ENCODE data around the gene B4GALNT3. TPM values are rescaled to one million over a fixed set of nuclear protein-coding genes. Genes with fewer than 3 reads are reported as not detected.

B4GALNT3 gene
- total and polyA plus RNA-seq, 2 of the 13 experiments (the other 11 are each of a cell fraction or from before 2014, with no cell fraction given): 3.2 to 4.4 TPM

DNA sequence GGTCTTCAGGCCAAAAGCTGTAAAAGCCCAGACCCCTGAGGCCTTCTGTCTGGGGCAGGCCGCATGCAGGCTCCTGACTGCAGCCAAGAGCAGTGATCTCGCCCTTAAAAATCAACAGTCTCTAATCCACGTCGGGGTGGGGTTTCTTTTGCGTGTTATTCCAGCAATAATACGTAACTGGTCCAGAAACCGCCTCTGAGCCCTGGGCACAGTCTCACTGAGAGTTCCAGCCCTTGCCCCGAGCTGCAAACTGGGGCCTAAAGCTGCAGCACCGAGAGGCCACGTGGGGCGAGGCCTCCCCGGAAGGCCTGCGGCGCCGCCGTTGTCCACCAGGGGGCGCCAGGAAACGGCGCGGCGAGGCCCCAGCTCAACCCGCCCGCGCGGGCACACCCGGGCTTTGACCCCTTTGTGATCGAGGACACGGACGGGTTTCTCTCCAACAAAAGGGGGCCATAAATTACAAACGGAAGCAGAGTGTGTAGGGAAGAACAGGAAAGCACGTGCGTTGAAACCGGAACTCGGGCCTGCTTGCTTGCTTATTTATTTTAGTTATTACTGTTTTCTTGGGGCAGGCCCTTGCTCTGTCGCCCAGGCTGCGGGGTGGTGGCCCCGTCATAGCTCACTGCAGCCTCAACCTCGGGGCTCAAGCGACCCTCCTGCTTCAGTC is 116.3 kb downstream of the B4GALNT3 start (continued):
- TF ChIP-seq, protein P1, sequence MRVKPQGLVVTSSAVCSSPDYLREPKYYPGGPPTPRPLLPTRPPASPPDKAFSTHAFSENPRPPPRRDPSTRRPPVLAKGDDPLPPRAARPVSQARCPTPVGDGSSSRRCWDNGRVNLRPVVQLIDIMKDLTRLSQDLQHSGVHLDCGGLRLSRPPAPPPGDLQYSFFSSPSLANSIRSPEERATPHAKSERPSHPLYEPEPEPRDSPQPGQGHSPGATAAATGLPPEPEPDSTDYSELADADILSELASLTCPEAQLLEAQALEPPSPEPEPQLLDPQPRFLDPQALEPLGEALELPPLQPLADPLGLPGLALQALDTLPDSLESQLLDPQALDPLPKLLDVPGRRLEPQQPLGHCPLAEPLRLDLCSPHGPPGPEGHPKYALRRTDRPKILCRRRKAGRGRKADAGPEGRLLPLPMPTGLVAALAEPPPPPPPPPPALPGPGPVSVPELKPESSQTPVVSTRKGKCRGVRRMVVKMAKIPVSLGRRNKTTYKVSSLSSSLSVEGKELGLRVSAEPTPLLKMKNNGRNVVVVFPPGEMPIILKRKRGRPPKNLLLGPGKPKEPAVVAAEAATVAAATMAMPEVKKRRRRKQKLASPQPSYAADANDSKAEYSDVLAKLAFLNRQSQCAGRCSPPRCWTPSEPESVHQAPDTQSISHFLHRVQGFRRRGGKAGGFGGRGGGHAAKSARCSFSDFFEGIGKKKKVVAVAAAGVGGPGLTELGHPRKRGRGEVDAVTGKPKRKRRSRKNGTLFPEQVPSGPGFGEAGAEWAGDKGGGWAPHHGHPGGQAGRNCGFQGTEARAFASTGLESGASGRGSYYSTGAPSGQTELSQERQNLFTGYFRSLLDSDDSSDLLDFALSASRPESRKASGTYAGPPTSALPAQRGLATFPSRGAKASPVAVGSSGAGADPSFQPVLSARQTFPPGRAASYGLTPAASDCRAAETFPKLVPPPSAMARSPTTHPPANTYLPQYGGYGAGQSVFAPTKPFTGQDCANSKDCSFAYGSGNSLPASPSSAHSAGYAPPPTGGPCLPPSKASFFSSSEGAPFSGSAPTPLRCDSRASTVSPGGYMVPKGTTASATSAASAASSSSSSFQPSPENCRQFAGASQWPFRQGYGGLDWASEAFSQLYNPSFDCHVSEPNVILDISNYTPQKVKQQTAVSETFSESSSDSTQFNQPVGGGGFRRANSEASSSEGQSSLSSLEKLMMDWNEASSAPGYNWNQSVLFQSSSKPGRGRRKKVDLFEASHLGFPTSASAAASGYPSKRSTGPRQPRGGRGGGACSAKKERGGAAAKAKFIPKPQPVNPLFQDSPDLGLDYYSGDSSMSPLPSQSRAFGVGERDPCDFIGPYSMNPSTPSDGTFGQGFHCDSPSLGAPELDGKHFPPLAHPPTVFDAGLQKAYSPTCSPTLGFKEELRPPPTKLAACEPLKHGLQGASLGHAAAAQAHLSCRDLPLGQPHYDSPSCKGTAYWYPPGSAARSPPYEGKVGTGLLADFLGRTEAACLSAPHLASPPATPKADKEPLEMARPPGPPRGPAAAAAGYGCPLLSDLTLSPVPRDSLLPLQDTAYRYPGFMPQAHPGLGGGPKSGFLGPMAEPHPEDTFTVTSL (CRISPR knock-in tag; IDR thresholded peaks at IDR 0.05; ENCODE audit: borderline replicate concordance): peak; percentile 78; the same call in 1 of the 2 replicates
- peak; percentile 60; the same call in 1 of the 2 replicates for TF ChIP-seq ZNF788 (CRISPR knock-in tag; IDR thresholded peaks at IDR 0.05; ENCODE audit: borderline replicate concordance)
- peak; percentile 83 for TF ChIP-seq ZNF781 (CRISPR knock-in tag; IDR thresholded peaks at IDR 0.05; ENCODE audit: borderline replicate concordance, not compliant biosample characterization)
- peak; percentile 92 for TF ChIP-seq STAG1 (CRISPR knock-in tag; IDR thresholded peaks at IDR 0.05)
- no peak for TF ChIP-seq HNF4G (IDR thresholded peaks at IDR 0.05; ENCODE audit: borderline replicate concordance, low read depth, low read length)
- TF ChIP-seq HNF4G (CRISPR knock-in tag; IDR thresholded peaks at IDR 0.05; ENCODE audit: borderline replicate concordance, low read depth): peak; percentile 84
- no peak; the same call in 1 of the 2 replicates for TF ChIP-seq ZNF12 (CRISPR knock-in tag; IDR thresholded peaks at IDR 0.05)
- TF ChIP-seq ZNF563 (CRISPR knock-in tag; IDR thresholded peaks at IDR 0.05): peak; percentile 88
- TF ChIP-seq TCF12 (IDR thresholded peaks at IDR 0.05): no peak
- peak; percentile 93 for TF ChIP-seq TCF12 (CRISPR knock-in tag; IDR thresholded peaks at IDR 0.05)
- TF ChIP-seq ZNF709 (CRISPR knock-in tag; IDR thresholded peaks at IDR 0.05): peak; percentile 76; the same call in 1 of the 2 replicates
- TF ChIP-seq ZNF720 (CRISPR knock-in tag; IDR thresholded peaks at IDR 0.05): no peak
- TF ChIP-seq, protein P2, sequence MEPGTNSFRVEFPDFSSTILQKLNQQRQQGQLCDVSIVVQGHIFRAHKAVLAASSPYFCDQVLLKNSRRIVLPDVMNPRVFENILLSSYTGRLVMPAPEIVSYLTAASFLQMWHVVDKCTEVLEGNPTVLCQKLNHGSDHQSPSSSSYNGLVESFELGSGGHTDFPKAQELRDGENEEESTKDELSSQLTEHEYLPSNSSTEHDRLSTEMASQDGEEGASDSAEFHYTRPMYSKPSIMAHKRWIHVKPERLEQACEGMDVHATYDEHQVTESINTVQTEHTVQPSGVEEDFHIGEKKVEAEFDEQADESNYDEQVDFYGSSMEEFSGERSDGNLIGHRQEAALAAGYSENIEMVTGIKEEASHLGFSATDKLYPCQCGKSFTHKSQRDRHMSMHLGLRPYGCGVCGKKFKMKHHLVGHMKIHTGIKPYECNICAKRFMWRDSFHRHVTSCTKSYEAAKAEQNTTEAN (CRISPR knock-in tag; conservative IDR thresholded peaks at IDR 0.05): peak; percentile 91
- TF ChIP-seq ZNF451 (CRISPR knock-in tag; IDR thresholded peaks at IDR 0.05): no peak
- TF ChIP-seq, protein P3, sequence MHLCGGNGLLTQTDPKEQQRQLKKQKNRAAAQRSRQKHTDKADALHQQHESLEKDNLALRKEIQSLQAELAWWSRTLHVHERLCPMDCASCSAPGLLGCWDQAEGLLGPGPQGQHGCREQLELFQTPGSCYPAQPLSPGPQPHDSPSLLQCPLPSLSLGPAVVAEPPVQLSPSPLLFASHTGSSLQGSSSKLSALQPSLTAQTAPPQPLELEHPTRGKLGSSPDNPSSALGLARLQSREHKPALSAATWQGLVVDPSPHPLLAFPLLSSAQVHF (CRISPR knock-in tag; IDR thresholded peaks at IDR 0.05): no peak
- peak; percentile 77; the same call in 1 of the 2 replicates for TF ChIP-seq ZNF703 (CRISPR knock-in tag; IDR thresholded peaks at IDR 0.05; ENCODE audit: borderline replicate concordance)
- TF ChIP-seq ZNF75D (CRISPR knock-in tag; IDR thresholded peaks at IDR 0.05; ENCODE audit: borderline replicate concordance): no peak
- TF ChIP-seq TGIF2 (CRISPR knock-in tag; IDR thresholded peaks at IDR 0.05): peak; percentile 77; the same call in 1 of the 2 replicates
- TF ChIP-seq IRX3 (CRISPR knock-in tag; IDR thresholded peaks at IDR 0.05; ENCODE audit: borderline replicate concordance, low read depth): peak; percentile 91
- no peak for TF ChIP-seq ZNF264 (CRISPR knock-in tag; IDR thresholded peaks at IDR 0.05)
- TF ChIP-seq MAFF (IDR thresholded peaks at IDR 0.05; ENCODE audit: low read depth, low read length): no peak
- peak; percentile 88 for TF ChIP-seq TBX2 (CRISPR knock-in tag; IDR thresholded peaks at IDR 0.05; ENCODE audit: borderline replicate concordance)
